Body of pancreas (tissue), 4 donors: ENCODE measurements around the gene LRRC8C.

Experiments used
- POLR2A ChIP-seq, 3 donors: fragments of 450-650 bp; IDR thresholded peaks; one replicate each; pipeline ENCODE4 v1.6.1; 2016; ENCODE audit warnings: antibody characterized with exemption in 3 of 3, mild to moderate bottlenecking in 2 of 3
- TF ChIP-seq, protein P1 (sequence below), 7 experiments: fragments of 450-650 bp in 4 of 7; fragments of 200-600 bp in 3 of 7; sonication (generic) in 3 of 7; IDR thresholded peaks; one replicate each; pipeline ENCODE4 v1.5.1; 2016 to 2019; ENCODE audit warnings: antibody characterized with exemption in 7 of 7

DNA sequence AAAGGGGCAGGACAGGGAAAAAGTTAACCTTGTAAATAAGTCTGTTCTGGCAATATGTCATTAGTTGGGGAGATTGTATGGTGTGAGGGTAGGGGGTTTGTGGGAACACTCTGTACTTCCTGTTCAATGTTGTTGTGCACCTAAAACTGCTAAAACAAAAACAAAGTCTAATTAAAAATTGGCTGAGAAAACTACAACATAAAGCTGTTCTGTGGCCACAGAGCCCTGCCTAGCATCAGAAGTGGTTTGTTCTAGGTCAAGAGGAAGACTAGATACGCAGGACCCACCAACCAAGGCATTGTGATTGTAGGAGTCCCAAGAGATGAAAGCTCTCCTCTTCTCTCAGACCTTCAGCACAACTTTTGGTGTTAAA lies 106.9 kb downstream of the LRRC8C start:
- TF ChIP-seq, protein P1, sequence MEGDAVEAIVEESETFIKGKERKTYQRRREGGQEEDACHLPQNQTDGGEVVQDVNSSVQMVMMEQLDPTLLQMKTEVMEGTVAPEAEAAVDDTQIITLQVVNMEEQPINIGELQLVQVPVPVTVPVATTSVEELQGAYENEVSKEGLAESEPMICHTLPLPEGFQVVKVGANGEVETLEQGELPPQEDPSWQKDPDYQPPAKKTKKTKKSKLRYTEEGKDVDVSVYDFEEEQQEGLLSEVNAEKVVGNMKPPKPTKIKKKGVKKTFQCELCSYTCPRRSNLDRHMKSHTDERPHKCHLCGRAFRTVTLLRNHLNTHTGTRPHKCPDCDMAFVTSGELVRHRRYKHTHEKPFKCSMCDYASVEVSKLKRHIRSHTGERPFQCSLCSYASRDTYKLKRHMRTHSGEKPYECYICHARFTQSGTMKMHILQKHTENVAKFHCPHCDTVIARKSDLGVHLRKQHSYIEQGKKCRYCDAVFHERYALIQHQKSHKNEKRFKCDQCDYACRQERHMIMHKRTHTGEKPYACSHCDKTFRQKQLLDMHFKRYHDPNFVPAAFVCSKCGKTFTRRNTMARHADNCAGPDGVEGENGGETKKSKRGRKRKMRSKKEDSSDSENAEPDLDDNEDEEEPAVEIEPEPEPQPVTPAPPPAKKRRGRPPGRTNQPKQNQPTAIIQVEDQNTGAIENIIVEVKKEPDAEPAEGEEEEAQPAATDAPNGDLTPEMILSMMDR (IDR thresholded peaks at IDR 0.05) = no peak
- TF ChIP-seq POLR2A (IDR thresholded peaks at IDR 0.05) = no peak
